HEK293T (cell line): Measurements from ENCODE around the gene DGLUCY.

Source experiments
- ELF4 ChIP-seq: fragments of 450-650 bp; IDR thresholded peaks from 2 replicates; pipeline ENCODE4 v1.6.1; 2017; ENCODE audit warnings: antibody characterized with exemption
- FOXM1 ChIP-seq: fragments of 450-650 bp; IDR thresholded peaks from 2 replicates; pipeline ENCODE4 v1.6.1; 2017; ENCODE audit warnings: mild to moderate bottlenecking, borderline replicate concordance
- SUZ12 ChIP-seq: fragments of 450-650 bp; IDR thresholded peaks from 2 replicates; pipeline ENCODE4 v1.6.1; 2016; ENCODE audit warnings: mild to moderate bottlenecking

GRCh38 chr14:91265404-91265803 lies 151.5 kb downstream of the DGLUCY start:
- TF ChIP-seq SUZ12 (no peak), ELF4 (no peak), FOXM1 (no peak)
